ENCODE data around the gene TMEM236.

DNA sequence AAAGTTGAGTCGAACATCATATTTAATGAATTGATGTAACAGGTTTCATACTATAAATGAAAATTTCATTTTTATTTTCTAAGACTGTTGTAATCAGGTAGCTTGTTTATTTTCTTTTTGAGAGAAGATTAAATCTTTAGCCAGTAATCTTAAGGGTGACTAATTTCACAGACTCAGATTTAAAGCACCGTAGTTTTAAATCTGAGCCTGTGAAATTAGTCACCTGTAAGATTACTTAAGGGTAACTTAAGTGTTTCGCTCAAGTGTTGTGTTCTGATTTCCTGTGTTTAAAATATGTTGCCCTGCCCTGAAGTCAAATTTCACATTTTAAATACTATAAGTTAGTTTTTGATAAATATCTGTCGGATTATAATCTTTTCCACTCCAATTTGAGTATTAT is 35.8 kb upstream of the TMEM236 start:
- TF ChIP-seq, protein P1, sequence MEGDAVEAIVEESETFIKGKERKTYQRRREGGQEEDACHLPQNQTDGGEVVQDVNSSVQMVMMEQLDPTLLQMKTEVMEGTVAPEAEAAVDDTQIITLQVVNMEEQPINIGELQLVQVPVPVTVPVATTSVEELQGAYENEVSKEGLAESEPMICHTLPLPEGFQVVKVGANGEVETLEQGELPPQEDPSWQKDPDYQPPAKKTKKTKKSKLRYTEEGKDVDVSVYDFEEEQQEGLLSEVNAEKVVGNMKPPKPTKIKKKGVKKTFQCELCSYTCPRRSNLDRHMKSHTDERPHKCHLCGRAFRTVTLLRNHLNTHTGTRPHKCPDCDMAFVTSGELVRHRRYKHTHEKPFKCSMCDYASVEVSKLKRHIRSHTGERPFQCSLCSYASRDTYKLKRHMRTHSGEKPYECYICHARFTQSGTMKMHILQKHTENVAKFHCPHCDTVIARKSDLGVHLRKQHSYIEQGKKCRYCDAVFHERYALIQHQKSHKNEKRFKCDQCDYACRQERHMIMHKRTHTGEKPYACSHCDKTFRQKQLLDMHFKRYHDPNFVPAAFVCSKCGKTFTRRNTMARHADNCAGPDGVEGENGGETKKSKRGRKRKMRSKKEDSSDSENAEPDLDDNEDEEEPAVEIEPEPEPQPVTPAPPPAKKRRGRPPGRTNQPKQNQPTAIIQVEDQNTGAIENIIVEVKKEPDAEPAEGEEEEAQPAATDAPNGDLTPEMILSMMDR (IDR thresholded peaks at IDR 0.05): no peak
- no peak for TF ChIP-seq POLR2A (IDR thresholded peaks at IDR 0.05)
